ENCODE data around the gene ADGRF1.

The ADGRF1 gene

DNA sequence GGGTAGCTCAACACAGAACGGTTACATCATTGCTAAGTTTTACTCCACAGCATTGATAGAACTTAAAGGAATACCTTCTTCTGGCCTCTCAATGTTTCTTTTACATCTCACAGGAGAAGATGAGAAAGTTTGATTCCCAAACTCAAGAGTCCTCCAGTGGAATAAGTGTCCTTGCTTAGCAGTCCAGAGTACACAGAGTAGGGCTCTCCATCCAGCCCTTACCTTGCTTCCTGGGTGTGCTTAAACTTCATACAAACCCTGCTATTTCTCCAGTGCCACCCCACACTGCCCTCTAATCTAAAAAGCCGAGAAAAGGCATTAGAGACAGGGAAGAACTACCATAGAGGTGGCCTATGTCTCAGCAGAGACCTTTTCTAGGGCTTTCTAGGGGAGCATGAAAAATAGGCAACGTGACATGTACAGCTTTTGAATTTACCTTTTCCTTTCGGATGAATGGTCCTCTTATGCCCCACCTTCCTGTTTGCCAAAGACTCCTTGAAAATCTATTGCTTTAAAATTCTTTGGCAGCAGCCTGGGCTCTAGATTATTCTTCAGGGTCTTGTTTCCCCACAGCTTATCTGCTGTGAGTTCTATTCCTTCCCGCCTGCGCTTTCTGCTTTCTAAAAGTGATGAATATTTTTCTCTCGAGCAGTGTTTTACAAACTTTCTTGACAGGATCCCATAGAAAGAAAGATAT, 12.1 kb downstream of the ADGRF1 start:
- Histone ChIP-seq H2BK12ac (ENCODE audit: low read length in 2 of 2) (no peak overlapping the region), H3K9ac (ENCODE audit: low read length) (no peak overlapping the region), H3K79me1 (replicated peaks; ENCODE audit: low read length, poor library complexity, severe bottlenecking) (no peaks in the 10 kb centered on the region), H2BK15ac (ENCODE audit: low read depth, poor library complexity, severe bottlenecking) (no peak overlapping the region), H4K8ac (ENCODE audit: low read length) (no peak overlapping the region), H4K91ac (ENCODE audit: low read length) (no peak overlapping the region), H3K14ac (ENCODE audit: low read length in 2 of 2) (no peak overlapping the region), H3K27me3 (ENCODE audit: control insufficient read depth in 1 of 2, insufficient read depth in 1 of 2, low read length in 2 of 2) (peaks cover 0 to 27% of the 10 kb centered on the region in 2 experiments), H3K36me3 (ENCODE audit: control insufficient read depth in 1 of 2, insufficient read depth in 2 of 2, low read depth in 1 of 2, low read length in 2 of 2) (no peaks in the 10 kb centered on the region), H3K4ac (ENCODE audit: low read depth in 1 of 2, low read length in 2 of 2) (no peak overlapping the region), H3K4me3 (ENCODE audit: insufficient read depth in 1 of 2, low read depth in 1 of 2, low read length in 2 of 2) (no peak overlapping the region), H3K9me3 (ENCODE audit: control insufficient read depth, low read length) (no peaks in the 10 kb centered on the region), H2AK5ac (ENCODE audit: low read length, severe bottlenecking) (no peak overlapping the region), H3K23ac (ENCODE audit: low read length in 2 of 2) (no peak overlapping the region), H3K18ac (ENCODE audit: low read depth in 1 of 2, low read length in 2 of 2) (no peak overlapping the region), H3K4me1 (ENCODE audit: control insufficient read depth, insufficient read depth, low read depth, low read length) (peaks cover 2% of the 10 kb centered on the region), H3K4me2 (ENCODE audit: low read length, poor library complexity, severe bottlenecking) (no peak overlapping the region), H2AFZ (ENCODE audit: low read depth, low read length) (no peak overlapping the region), H3K27ac (ENCODE audit: low read length, poor library complexity, severe bottlenecking) (no peak overlapping the region), H2BK5ac (ENCODE audit: low read depth, low read length, poor library complexity, severe bottlenecking) (no peak overlapping the region), H2BK120ac (ENCODE audit: low read depth, low read length) (no peak overlapping the region)
- DNase-seq, result no peak
- 96% methylated on average over 7 of the region's 7 CpGs for WGBS

DNA sequence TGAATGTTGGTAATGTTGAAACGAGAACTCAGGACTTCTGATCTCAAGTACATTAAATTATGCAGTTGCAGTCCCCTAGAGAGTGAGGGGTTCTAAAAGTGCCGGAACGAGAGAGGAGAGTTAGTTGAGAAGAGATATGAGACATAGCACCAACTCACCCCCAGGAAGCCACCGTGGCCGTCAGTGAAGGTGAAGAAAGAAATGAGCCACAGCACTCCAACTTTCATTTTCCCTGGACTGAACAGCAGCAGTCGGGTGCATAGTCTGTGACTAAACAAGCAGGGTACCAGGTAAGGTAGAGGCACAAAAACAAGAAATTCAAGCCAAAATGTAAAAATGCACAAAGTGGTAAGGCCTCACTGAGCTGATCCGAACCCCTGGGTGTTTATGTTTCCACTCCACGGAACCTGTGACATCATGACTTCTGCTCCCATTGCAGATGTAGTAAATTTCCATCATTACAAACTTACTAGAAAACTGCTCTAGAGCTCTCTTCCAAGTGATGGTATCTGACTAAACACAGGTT, 13.2 kb downstream of the ADGRF1 start:
- no peak overlapping the region for H3K18ac ChIP-seq (ENCODE audit: low read depth in 1 of 2, low read length in 2 of 2)
- H3K79me1 ChIP-seq (replicated peaks; ENCODE audit: low read length, poor library complexity, severe bottlenecking), result no peaks in the 10 kb centered on the region
- H3K4ac ChIP-seq (ENCODE audit: low read depth in 1 of 2, low read length in 2 of 2), result no peak overlapping the region
- H4K91ac ChIP-seq (ENCODE audit: low read length), result no peak overlapping the region
- H3K9me3 ChIP-seq (ENCODE audit: control insufficient read depth, low read length), result no peaks in the 10 kb centered on the region
- no peak overlapping the region for H3K27ac ChIP-seq (ENCODE audit: low read length, poor library complexity, severe bottlenecking)
- no peak overlapping the region for H3K23ac ChIP-seq (ENCODE audit: low read length in 2 of 2)
- no peak overlapping the region for H3K4me3 ChIP-seq (ENCODE audit: insufficient read depth in 1 of 2, low read depth in 1 of 2, low read length in 2 of 2)
- H2AFZ ChIP-seq (ENCODE audit: low read depth, low read length), result no peak overlapping the region
- no peak overlapping the region for H2BK12ac ChIP-seq (ENCODE audit: low read length in 2 of 2)
- no peaks in the 10 kb centered on the region for H3K36me3 ChIP-seq (ENCODE audit: control insufficient read depth in 1 of 2, insufficient read depth in 2 of 2, low read depth in 1 of 2, low read length in 2 of 2)
- 91% methylated on average over 8 of the region's 8 CpGs for WGBS
- H3K27me3 ChIP-seq (ENCODE audit: control insufficient read depth in 1 of 2, insufficient read depth in 1 of 2, low read length in 2 of 2), result peaks cover 0 to 25% of the 10 kb centered on the region in 2 experiments
- no peak overlapping the region for H3K14ac ChIP-seq (ENCODE audit: low read length in 2 of 2)
- H4K8ac ChIP-seq (ENCODE audit: low read length), result no peak overlapping the region
- H2AK5ac ChIP-seq (ENCODE audit: low read length, severe bottlenecking), result no peak overlapping the region
- H2BK5ac ChIP-seq (ENCODE audit: low read depth, low read length, poor library complexity, severe bottlenecking), result no peak overlapping the region
- H2BK15ac ChIP-seq (ENCODE audit: low read depth, poor library complexity, severe bottlenecking), result no peak overlapping the region
- DNase-seq, result no peak
- no peak overlapping the region for H3K4me2 ChIP-seq (ENCODE audit: low read length, poor library complexity, severe bottlenecking)
- no peak overlapping the region for H2BK120ac ChIP-seq (ENCODE audit: low read depth, low read length)
- no peaks in the 10 kb centered on the region for H3K4me1 ChIP-seq (ENCODE audit: control insufficient read depth, insufficient read depth, low read depth, low read length)
- H3K9ac ChIP-seq (ENCODE audit: low read length), result no peak overlapping the region

DNA sequence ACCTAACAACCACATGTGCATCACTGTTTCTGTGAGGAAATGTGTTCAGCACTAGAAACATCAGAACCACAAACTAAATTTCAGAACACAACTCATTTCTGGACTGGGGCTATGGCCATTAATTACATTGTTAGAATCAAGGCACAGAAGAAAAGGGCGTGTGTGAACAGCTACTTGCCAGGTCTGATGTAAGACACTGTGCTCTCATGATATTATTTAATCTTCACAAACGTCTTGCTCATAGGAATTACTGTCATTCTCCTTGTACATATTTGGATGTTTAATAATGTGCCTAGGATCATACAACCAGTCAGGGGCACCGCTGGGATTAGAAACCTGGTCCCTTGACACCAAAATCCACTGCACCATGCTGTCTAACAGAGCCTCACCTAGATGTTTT, 14.8 kb downstream of the ADGRF1 start:
- no peak overlapping the region for H2AK5ac ChIP-seq (ENCODE audit: low read length, severe bottlenecking)
- no peak overlapping the region for H3K4ac ChIP-seq (ENCODE audit: low read depth in 1 of 2, low read length in 2 of 2)
- H2BK12ac ChIP-seq (ENCODE audit: low read length in 2 of 2), result no peak overlapping the region
- H3K14ac ChIP-seq (ENCODE audit: low read length in 2 of 2), result no peak overlapping the region
- no peak overlapping the region for H3K4me3 ChIP-seq (ENCODE audit: insufficient read depth in 1 of 2, low read depth in 1 of 2, low read length in 2 of 2)
- no peak overlapping the region for H2BK120ac ChIP-seq (ENCODE audit: low read depth, low read length)
- H4K8ac ChIP-seq (ENCODE audit: low read length), result no peak overlapping the region
- no peak for DNase-seq
- H3K9me3 ChIP-seq (ENCODE audit: control insufficient read depth, low read length), result no peaks in the 10 kb centered on the region
- H3K18ac ChIP-seq (ENCODE audit: low read depth in 1 of 2, low read length in 2 of 2), result no peak overlapping the region
- H2BK15ac ChIP-seq (ENCODE audit: low read depth, poor library complexity, severe bottlenecking), result no peak overlapping the region
- no peak overlapping the region for H3K23ac ChIP-seq (ENCODE audit: low read length in 2 of 2)
- H3K79me1 ChIP-seq (replicated peaks; ENCODE audit: low read length, poor library complexity, severe bottlenecking), result no peaks in the 10 kb centered on the region
- no peaks in the 10 kb centered on the region for H3K4me1 ChIP-seq (ENCODE audit: control insufficient read depth, insufficient read depth, low read depth, low read length)
- H3K36me3 ChIP-seq (ENCODE audit: control insufficient read depth in 1 of 2, insufficient read depth in 2 of 2, low read depth in 1 of 2, low read length in 2 of 2), result no peaks in the 10 kb centered on the region
- peaks cover 0 to 10% of the 10 kb centered on the region in 2 experiments for H3K27me3 ChIP-seq (ENCODE audit: control insufficient read depth in 1 of 2, insufficient read depth in 1 of 2, low read length in 2 of 2)
- H3K4me2 ChIP-seq (ENCODE audit: low read length, poor library complexity, severe bottlenecking), result no peak overlapping the region
- no peak overlapping the region for H2BK5ac ChIP-seq (ENCODE audit: low read depth, low read length, poor library complexity, severe bottlenecking)
- no peak overlapping the region for H2AFZ ChIP-seq (ENCODE audit: low read depth, low read length)
- no CpG with 5 or more reads among the region's 3 CpGs for WGBS
- H3K9ac ChIP-seq (ENCODE audit: low read length), result no peak overlapping the region
- no peak overlapping the region for H4K91ac ChIP-seq (ENCODE audit: low read length)
- H3K27ac ChIP-seq (ENCODE audit: low read length, poor library complexity, severe bottlenecking), result no peak overlapping the region

GRCh38 chr6:47026679-47027078, 15.5 kb downstream of the ADGRF1 start:
- Histone ChIP-seq H3K27me3 (ENCODE audit: control insufficient read depth in 1 of 2, insufficient read depth in 1 of 2, low read length in 2 of 2) (peaks cover 0 to 10% of the 10 kb centered on the region in 2 experiments), H2BK120ac (ENCODE audit: low read depth, low read length) (no peak overlapping the region), H3K4ac (ENCODE audit: low read depth in 1 of 2, low read length in 2 of 2) (no peak overlapping the region), H3K27ac (ENCODE audit: low read length, poor library complexity, severe bottlenecking) (no peak overlapping the region), H3K4me3 (ENCODE audit: insufficient read depth in 1 of 2, low read depth in 1 of 2, low read length in 2 of 2) (no peak overlapping the region), H2BK15ac (ENCODE audit: low read depth, poor library complexity, severe bottlenecking) (no peak overlapping the region), H3K9ac (ENCODE audit: low read length) (no peak overlapping the region), H3K36me3 (ENCODE audit: control insufficient read depth in 1 of 2, insufficient read depth in 2 of 2, low read depth in 1 of 2, low read length in 2 of 2) (no peaks in the 10 kb centered on the region), H4K91ac (ENCODE audit: low read length) (no peak overlapping the region), H2BK12ac (ENCODE audit: low read length in 2 of 2) (no peak overlapping the region), H2AFZ (ENCODE audit: low read depth, low read length) (no peak overlapping the region), H3K18ac (ENCODE audit: low read depth in 1 of 2, low read length in 2 of 2) (no peak overlapping the region), H3K14ac (ENCODE audit: low read length in 2 of 2) (no peak overlapping the region), H3K23ac (ENCODE audit: low read length in 2 of 2) (no peak overlapping the region), H2BK5ac (ENCODE audit: low read depth, low read length, poor library complexity, severe bottlenecking) (no peak overlapping the region), H3K79me1 (replicated peaks; ENCODE audit: low read length, poor library complexity, severe bottlenecking) (no peaks in the 10 kb centered on the region), H2AK5ac (ENCODE audit: low read length, severe bottlenecking) (no peak overlapping the region), H3K4me1 (ENCODE audit: control insufficient read depth, insufficient read depth, low read depth, low read length) (no peaks in the 10 kb centered on the region), H3K9me3 (ENCODE audit: control insufficient read depth, low read length) (no peaks in the 10 kb centered on the region), H4K8ac (ENCODE audit: low read length) (no peak overlapping the region), H3K4me2 (ENCODE audit: low read length, poor library complexity, severe bottlenecking) (no peak overlapping the region)
- no peak for DNase-seq
- 100% methylated on average over 4 of the region's 5 CpGs for WGBS
